Skeletal muscle cell (primary cell): ENCODE data around the gene SMIM27.
"Not testable (repeated sequence)": the region's sequence is repeated elsewhere in the genome, so short reads cannot be mapped to it uniquely, and the experiment has no call there.

Experiments used
- DNase-seq: peaks from one replicate; pipeline ENCODE4 v3.0.0-alpha.2; 2010; ENCODE audit warnings: low read depth
- H3K4me3 ChIP-seq: 2 replicates; pipeline ENCODE4 v1.5.1; 2011; ENCODE audit warnings: low read depth, mild to moderate bottlenecking, control low read depth, low read length, moderate library complexity

SMIM27 gene

GRCh38 chr9:32552172-32552872 lies at the start of gene SMIM27, which contains the start of gene TOPORS:
Gene SMIM27, plus strand, starts transcription at chr9:32552327. Its CDS starts 108 bp downstream, at chr9:32552435.
Gene TOPORS, minus strand, starts transcription at chr9:32552586. Its CDS starts 150 bp downstream, at chr9:32552436.
- peak within 1 kb of the TSS; percentile 82 for H3K4me3 ChIP-seq
- DNase-seq = peak; percentile 72

- no peak overlapping the region for H3K4me3 ChIP-seq
Measured at GRCh38 chr9:32502464-32502863, 49.7 kb upstream of the SMIM27 start.

GRCh38 chr9:32503008-32503407 lies 49.1 kb upstream of the SMIM27 start:
- DNase-seq = no peak
- H3K4me3 ChIP-seq = no peak overlapping the region

More at GRCh38 chr9:32502464-32502863, 49.7 kb upstream of the SMIM27 start:
- no peak for DNase-seq

- no peak for DNase-seq
- H3K4me3 ChIP-seq = no peak overlapping the region
Measured at GRCh38 chr9:32508728-32509127, 43.4 kb upstream of the SMIM27 start.

GRCh38 chr9:32516241-32516640 lies 35.9 kb upstream of the SMIM27 start:
- no peak overlapping the region for H3K4me3 ChIP-seq
- DNase-seq = no peak

- H3K4me3 ChIP-seq = no peak overlapping the region
- DNase-seq = no peak
Measured at GRCh38 chr9:32518276-32518675, 33.9 kb upstream of the SMIM27 start.

GRCh38 chr9:32523910-32524309 lies 28.2 kb upstream of the SMIM27 start:
- H3K4me3 ChIP-seq = no peak overlapping the region
- no peak for DNase-seq

GRCh38 chr9:32524558-32524891 lies 27.6 kb upstream of the SMIM27 start:
- DNase-seq = not testable (repeated sequence)
- H3K4me3 ChIP-seq = peak overlapping the region; percentile 67

- peak overlapping the region; percentile 67 for H3K4me3 ChIP-seq
- DNase-seq = no peak
Measured at GRCh38 chr9:32524892-32525708, 27.0 kb upstream of the SMIM27 start.

- DNase-seq = no peak
- H3K4me3 ChIP-seq = peak overlapping the region; percentile 67
Measured at GRCh38 chr9:32525709-32526030, 26.5 kb upstream of the SMIM27 start.

- H3K4me3 ChIP-seq = peak within 1 kb of the TSS; percentile 67
- DNase-seq = peak; percentile 69
Measured at GRCh38 chr9:32526041-32526706, 26.0 kb upstream of the SMIM27 start, which contains the start of gene RIGI. Gene RIGI, minus strand, starts transcription at chr9:32526196. Its CDS starts 30 bp downstream, at chr9:32526166.

- H3K4me3 ChIP-seq = peak overlapping the region; percentile 67
- DNase-seq = no peak
Measured at GRCh38 chr9:32526707-32527048, 25.4 kb upstream of the SMIM27 start.

- no peak overlapping the region for H3K4me3 ChIP-seq
- no peak for DNase-seq
Measured at GRCh38 chr9:32533336-32533735, 18.8 kb upstream of the SMIM27 start.

- no peak overlapping the region for H3K4me3 ChIP-seq
- DNase-seq = no peak
Measured at GRCh38 chr9:32533816-32534215, 18.3 kb upstream of the SMIM27 start.

GRCh38 chr9:32543047-32543446 lies 9.1 kb upstream of the SMIM27 start:
- H3K4me3 ChIP-seq = no peak overlapping the region
- DNase-seq = no peak

- DNase-seq = no peak
- no peak overlapping the region for H3K4me3 ChIP-seq
Measured at GRCh38 chr9:32545884-32546283, 6.2 kb upstream of the SMIM27 start.

- H3K4me3 ChIP-seq, DNase-seq: not testable (repeated sequence)
Measured at GRCh38 chr9:32548213-32548612, 3.9 kb upstream of the SMIM27 start.

GRCh38 chr9:32550150-32550561 lies 2.0 kb upstream of the SMIM27 start:
- DNase-seq = no peak
- peak overlapping the region; percentile 82 for H3K4me3 ChIP-seq

GRCh38 chr9:32550562-32551275 lies 1.4 kb upstream of the SMIM27 start:
- peak; percentile 76 for DNase-seq
- peak overlapping the region; percentile 82 for H3K4me3 ChIP-seq
